GM12873 (cell line): ENCODE results near the gene CCR9.

ENCODE experiments used
- TF ChIP-seq, protein P1 (sequence below): IDR thresholded peaks from 2 replicates; pipeline ENCODE4 v1.5.1; 2012; ENCODE audit warnings: low read depth, mild to moderate bottlenecking, moderate library complexity, low read length, control low read depth; ENCODE audit not compliant: insufficient read depth; ENCODE audit errors: missing control alignments

Gene CCR9

DNA sequence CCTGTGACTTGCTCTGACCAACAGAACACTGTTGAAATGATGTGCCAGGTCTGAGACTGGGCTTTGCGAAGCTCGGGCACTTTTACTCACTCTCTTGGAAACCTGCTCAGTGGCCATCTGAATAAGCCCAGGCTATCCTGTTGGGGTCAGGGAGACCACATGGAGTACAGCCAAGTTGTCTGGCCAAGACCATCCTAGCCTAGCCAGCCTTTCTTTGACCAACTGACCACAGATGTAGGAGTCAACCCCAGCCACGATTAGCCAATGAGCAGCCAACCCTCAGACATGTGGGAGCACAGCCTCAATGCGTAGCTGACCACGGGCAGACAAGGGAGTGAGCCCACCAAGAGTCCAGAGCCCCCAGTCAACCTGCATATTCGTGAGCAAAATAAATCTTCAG is 26.1 kb downstream of the CCR9 start:
- TF ChIP-seq, protein P1, sequence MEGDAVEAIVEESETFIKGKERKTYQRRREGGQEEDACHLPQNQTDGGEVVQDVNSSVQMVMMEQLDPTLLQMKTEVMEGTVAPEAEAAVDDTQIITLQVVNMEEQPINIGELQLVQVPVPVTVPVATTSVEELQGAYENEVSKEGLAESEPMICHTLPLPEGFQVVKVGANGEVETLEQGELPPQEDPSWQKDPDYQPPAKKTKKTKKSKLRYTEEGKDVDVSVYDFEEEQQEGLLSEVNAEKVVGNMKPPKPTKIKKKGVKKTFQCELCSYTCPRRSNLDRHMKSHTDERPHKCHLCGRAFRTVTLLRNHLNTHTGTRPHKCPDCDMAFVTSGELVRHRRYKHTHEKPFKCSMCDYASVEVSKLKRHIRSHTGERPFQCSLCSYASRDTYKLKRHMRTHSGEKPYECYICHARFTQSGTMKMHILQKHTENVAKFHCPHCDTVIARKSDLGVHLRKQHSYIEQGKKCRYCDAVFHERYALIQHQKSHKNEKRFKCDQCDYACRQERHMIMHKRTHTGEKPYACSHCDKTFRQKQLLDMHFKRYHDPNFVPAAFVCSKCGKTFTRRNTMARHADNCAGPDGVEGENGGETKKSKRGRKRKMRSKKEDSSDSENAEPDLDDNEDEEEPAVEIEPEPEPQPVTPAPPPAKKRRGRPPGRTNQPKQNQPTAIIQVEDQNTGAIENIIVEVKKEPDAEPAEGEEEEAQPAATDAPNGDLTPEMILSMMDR = no peak

DNA sequence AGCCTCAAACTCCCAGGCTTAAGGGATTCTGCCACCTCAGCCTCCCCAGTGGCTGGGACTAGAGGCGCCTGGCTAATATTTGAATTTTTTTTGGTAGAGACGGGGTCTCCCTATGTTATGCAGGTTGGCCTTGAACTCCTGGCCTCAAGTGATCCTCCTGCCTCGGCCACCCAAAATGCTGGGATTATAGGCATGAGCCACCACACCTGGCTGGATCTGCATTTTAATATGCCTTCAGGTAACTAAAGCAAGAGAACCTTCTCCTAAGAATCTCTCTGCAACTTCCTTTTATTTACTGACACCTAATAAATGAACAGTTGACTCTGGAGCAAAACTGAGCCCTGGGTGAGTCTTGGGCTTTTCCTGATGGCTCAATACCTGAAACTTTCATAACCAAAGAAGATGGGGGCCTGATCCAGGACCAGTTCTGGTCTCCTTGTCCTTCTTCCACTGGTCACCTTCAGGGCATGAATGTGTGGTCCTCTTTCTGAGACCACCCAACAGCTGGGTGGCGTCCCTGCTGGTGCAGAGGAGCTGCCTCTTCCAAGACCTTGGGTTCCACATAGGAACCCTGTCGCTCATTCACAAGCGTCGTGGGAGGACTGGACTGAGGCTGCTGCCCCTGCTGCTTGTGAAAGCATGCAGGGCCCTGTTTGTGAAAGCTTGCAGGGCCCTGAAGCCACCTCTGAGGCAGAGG is 28.2 kb downstream of the CCR9 start:
- TF ChIP-seq, protein P1 = no peak

DNA sequence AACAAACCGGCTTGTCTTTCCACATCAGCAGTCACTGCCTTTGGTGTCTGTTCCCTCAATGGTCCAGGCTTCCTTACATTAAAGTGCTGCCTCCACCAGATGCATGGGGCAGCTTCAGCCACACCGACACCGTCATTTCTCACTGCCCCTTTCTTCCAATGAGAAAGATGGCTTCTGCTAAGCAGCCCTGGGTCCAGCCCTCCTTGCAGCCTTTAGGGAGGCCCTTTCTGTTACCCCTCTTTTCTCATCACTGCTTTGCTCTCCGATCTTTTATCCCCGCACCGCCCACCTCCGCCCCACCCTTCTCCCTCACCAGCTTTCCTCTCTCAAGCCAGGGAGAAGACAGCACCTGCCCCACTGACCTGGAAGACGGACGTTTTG is 28.7 kb downstream of the CCR9 start:
- TF ChIP-seq, protein P1 = no peak

DNA sequence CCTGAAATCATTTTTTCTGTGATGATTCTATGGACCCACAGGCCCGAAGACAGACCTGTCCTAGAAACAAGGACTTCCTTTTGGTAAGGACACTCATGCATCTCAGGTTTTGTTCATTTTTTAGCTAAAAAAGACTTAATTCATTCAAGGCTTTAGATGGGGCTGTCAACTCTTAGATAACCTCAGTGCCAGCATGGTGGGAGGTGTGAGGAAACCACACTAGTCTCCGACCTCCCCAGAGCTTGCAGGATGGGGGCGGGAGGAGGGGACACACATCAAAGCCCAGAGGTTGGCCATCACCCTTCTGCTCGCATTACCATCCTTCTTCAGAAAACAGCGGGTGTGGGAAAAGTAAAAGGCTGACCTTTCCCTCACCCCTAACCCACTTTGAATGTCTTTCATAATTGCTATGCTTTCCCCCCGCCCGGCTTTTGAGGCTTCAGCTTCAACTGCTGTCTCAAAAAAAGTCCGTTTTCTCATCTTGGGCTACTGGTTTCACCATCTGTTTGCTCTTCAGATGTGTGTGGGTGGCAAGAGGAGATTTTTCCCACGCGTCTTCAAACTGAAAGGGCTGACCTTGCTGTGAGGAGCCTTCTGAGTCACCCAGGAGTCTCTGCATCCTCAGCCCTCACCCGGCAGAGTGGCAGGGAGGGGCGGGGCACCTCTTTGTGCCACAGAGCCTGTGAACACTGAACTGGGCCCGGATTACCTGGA is 29.3 kb downstream of the CCR9 start:
- TF ChIP-seq, protein P1 = no peak

DNA sequence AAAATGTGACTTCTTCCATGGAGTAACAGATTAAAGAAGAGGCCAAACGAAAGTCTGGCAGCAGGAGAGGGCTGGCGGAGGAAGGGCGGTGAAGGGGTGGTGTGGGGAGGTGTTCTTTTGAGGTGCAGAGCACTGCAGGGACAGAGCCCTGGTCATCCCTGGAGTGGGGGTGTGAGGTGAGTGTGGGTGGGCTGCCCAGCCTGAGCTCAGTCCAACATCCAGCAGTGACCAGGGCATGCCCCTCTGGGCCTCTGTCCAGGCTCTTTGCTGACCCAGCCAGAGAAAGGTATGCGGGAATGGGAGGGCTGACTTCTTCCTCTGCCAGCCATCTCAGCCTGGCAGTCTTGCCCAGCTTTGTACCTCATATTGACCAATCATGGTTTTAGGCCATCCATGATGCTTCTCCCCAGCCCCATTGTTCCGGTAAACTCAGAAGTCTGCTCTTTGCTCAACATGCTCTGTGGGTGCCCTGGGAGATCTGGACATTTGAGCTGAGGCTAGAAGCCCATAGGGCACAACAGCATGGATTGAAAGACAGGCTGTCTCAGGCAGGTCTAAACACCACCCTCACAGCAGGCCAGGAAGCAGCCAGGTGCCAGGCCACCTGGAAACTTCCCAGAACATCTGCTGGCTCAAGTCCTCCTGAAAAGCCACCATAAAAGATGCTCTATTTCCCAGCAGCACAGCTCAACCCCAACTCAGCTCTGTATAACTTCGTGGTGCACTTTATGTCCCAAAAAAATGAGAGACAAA is 31.0 kb downstream of the CCR9 start:
- TF ChIP-seq, protein P1 = no peak

DNA sequence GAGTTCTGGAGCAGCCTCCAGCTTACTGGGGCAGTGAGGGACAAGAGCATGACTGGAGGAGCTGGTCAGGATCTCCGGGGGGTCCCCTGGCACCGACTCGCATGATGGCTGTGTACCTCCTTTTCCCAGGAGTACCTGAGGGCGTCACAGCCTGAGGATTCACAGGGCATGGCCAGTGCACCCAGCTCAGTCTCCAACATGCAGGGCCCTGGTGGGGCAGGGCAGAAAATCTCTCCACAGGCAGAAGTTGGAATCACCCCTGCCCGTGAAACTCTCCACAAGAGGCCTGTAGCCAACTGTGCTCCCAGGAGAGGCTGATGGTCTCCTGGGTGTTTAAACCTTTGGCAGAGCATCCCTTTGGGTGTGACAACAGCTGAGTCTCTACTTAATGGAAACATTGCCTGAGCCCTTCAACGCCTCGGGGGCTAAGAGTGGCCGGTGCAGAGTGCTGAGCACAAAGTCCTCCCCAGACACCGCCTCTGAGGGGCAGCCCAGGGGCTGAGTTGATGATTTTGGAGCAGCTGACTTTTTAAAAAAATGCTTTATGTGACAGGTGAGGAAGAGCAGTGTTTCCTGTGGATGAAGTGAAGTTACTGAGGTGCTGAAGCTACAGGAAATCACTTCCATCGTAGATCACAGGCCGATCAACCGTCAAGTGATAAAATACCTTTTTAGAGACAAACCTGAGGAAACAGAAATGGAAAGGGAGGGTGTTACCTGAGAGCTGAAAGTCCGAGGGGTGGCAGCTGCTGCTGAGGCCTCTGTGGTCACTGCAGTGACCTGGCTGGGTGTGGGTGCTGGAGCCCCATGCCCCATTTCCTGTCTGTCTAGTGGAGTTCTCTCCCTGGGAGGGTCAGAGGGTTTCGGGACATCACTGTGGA is 35.1 kb downstream of the CCR9 start:
- TF ChIP-seq, protein P1 = no peak
